ENCODE results near the gene EIF3J. TPM values are rescaled to one million over a fixed set of nuclear protein-coding genes. Genes with fewer than 3 reads are reported as not detected.
"Not testable (repeated sequence)": the region's sequence is repeated elsewhere in the genome, so short reads cannot be mapped to it uniquely, and the experiment has no call there.

Gene EIF3J
- polyA plus RNA-seq, 1 donor: 82.0 TPM

DNA sequence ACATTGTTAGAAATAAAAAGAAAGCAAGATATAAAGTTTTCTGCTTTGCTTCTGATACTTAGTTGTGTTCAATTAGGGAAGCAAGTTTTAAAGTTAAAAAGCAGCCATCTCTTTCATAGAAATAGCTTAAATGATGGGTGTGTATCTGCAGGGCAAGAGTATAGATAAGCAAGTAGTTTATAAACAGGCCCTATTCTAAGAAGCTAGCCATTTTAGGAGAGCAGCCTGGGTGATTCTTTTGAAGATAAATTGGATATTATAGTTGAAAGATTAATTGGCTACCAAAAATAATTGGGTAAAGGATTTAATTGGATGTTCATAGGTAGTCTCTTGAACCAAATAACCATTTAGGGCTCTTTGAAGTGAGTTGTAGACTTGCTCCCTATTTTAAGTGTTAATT lies 5.6 kb downstream of the EIF3J start:
- DNase-seq: no peak

DNA sequence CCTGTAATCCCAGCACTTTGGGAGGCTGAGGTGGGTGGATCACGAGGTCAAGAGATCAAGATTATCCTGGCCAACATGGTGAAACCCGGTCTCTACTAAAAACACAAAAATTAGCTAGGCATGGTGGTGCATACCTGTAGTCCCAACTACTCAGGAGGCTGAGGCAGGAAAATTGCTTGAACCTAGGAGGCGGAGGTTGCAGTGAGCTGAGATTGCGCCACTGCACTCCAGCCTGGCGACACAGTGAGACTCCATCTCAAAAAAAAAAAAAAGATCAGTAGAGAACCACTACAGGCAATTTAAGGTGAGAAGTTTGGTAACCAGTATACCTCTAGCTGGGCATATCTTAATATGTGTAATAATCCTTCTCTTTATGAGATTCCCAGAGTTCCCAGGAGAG lies 7.8 kb downstream of the EIF3J start:
- DNase-seq: not testable (repeated sequence)

DNA sequence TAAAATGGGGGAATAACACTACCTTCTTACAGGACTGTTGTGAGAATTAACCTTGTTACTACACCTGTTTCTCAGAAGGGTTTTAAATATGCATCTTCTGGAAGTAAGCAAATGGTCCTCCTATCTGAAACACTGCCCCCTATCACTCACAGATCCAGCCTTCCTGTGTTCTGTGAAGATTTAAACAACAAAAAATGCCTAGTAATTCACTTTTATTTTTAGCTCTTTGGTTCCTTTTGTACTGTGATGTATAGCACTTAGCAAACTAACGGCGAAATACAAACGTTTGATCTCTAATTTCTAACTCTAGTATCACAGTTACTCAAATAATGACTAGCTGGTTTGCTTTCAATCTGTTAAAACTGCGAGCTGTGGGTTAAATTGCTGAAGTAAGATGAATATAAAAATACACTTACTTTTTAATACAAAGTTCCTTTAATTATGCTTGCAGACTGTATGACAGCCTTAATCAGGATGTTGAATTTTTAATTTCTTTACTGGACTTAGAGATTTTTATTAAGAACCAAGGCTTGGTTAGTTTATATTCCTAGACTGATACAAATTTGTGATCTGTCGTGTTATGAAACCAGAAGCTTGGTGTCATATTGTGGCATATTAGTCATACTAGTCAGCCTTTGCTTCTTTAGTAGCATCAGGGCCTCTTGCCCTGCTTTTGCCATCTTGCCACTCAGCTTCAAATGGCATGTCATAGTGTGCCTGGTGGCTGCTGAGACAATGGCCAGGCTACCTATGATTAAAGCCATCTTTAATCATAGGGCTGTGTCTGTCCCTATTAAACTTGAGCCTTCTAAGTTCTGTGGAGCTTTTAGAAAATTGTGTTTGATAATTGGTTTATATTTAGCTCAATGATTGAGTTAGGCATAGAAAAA lies 9.2 kb downstream of the EIF3J start:
- no peak for DNase-seq

DNA sequence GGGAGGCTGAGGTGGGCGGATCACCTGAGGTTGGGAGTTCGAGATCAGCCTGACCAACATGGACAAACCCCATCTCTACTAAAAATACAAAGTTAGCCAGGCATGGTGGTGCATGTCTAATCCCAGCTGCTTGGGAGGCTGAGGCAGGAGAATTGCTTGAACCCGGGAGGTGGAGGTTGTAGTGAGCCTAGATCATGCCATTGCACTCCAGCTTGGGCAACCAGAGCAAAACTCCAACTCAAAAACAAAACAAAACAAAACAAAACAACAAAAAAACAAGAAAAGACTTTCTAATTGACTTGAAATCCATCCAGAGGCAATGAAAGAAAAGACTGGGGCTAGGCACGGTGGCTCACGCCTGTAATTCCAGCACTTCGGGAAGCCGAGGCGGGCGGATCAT lies 12.2 kb downstream of the EIF3J start:
- not testable (repeated sequence) for DNase-seq

DNA sequence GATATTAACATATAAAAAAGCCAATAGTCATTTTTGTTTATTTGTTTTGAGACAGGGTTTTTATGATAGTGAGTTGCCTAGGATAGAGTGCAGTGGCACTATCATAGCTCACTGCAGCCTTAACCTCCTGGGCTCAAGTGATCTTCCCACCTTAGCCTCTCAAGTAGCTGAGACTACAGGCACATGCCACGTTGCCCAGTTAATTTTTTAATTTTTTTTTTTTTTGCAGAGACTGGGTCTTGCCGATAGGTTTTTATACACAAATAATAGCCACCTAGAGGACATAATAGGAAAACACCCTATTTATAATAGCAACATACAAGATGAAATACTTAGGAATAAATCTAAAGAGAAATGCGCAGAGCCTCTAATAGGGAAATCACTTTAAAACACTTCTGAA lies 13.3 kb downstream of the EIF3J start:
- no peak for DNase-seq

DNA sequence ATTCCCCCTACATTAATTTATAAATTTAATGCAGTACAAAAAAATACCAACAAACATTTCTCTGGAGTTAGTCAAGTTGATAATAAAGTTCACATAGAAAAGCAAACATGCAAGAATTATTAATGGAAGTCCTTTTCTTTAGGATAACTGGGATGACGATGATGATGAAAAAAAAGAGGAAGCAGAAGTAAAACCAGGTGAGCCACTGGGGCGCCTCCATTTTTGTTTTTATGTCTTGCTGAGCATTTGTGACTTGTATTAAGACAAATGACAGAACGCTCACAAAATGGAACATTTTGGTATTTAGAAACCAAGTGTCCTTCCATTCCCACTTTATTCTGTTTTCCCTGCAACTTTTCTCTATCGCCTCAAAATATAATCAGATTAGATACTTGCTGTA lies 13.8 kb downstream of the EIF3J start:
- no peak for DNase-seq

DNA sequence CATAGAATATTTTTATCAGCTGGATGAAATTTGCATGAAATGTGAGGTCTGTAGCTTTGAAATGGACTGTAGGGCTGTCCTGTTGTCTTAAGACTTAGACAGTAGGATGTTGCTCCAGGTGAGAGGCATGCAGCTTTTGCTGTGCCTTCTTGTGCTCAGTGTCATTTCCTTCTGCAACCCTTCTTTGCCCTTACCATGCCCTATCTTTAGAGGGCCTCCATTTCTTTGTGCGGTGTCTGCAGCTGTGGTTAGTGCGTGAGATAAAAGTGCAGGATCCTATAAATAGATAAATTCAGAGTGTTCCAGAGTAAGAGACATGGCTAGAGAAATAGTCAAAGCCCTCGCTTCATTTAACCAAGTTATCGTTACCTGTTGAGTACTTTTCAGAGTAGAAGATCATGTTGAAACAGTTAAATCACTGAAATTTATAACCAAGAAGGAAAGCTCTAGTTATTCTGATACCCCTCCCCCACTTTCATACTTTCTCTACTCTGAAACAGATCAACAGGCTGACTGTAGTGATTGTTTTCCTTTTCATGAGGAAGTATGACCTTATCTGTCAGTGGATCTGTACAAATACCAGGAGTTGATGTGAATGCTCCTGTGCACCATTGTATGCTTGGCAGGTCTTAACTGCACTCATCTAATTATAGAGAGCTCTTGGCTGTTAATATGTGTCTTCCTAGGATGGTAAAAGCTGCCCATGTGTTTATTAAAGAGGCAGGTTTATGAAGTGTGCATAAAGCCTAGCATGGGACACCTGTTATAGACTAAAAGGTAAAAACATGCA lies 18.2 kb downstream of the EIF3J start:
- DNase-seq: no peak

DNA sequence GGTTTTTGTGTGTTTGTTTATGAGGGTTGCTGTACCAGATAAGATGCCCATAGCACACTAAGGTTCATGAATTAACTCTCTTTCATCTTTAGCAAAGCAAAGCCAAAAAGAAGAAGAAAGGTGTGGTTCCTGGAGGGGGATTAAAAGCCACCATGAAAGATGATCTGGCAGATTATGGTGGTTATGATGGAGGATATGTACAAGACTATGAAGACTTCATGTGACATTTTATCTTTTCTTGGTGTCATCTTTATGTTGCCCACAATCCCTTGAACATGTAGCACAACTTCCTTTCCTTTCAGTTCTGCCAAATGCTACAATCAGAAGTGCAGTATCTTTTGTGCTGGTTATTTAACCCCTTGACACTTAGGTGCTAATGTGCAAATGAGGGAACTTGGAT lies 24.0 kb downstream of the EIF3J start:
- not testable (repeated sequence) for DNase-seq

DNA sequence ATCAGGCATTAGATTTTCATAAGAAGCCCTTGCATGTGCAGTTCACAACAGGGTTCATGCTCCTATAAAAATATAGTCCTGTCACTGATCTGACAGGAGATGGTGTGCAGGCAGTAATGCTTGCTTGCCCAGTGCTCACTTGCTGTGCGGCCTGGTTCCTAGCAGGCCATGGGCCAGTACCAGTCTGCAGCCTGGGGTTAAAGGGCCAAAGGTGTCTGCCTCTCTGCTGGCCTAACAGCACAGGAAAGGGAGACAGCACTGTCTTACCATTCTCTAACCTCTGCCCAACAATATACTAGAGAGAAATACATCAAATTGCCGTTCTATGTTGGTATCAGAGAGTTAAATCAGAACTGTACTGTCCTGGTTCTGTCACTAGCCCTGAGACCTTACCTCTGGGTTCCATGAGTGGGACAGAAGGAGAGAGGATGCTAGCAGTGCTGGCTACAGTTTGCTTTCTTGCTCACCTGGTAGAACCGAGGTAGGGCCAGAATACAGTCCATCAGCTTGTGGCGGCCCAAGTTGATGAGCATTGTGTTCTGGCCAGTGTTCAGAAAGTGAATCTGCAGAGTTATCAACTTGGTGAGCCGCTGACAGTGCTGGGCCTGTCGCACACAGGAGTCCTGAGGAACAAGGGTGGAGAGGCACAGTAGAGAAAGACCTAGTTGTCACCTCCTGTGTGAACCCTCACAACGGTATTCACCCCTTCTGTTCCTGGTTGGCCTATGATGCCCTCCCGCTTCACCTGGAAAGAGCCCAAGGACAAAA lies 28.6 kb downstream of the EIF3J start:
- DNase-seq: no peak

DNA sequence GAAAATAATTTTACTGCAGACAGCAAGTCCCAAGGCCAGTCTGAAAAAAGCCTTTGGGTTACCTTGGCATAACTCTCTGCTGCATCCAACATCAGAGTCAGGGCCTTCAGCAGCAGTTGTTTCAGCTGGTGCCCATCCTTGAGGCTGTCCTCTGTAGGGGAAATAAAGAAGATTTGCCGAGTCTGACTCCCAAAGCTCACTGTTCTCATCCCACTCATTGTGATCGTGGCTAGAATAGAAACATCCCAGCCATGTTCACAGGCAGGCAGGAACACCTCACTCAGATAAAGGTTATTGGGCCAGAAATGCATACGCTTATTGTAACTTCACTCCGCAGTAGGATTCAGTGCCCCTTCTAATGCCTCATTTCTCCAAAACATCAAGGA lies 29.2 kb downstream of the EIF3J start:
- no peak for DNase-seq

DNA sequence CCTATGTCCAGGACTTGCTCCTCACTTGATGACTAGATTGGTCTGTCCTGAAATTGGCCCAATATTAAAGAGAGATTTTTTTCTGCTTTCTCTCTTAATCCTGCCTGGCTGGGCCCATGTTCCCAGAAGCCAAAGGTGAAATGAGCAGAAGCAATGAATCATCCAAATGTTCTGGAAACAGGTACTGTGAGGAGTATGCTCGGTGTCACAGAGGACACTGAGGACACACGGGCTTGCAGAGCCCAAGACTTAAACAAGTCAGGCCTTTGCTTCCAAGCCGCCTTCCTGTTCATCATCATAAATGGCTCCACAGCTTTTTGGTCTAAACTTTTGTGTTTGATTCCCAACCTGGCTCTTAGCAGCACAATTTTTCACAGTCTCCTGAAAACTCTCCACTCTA lies 31.4 kb downstream of the EIF3J start:
- DNase-seq: no peak

DNA sequence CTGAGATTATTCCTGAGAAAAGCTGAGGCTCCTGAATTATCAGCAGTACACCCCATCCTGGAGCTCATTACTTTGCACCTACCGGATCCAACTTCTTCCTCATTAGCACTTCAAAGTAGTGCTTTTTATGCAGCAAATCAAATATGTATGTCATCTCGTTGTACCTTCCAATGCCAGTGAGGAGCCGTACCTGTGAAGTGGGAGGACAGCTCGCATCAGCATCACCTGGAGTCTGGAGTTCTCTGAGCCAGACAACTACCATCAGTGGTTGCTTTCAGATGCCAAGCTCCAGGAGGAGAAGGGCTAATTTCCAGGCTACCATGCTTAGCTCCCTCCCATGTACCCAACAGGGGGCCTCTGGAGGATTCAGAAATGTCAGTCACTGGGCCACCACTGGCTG lies 32.4 kb downstream of the EIF3J start:
- no peak for DNase-seq

DNA sequence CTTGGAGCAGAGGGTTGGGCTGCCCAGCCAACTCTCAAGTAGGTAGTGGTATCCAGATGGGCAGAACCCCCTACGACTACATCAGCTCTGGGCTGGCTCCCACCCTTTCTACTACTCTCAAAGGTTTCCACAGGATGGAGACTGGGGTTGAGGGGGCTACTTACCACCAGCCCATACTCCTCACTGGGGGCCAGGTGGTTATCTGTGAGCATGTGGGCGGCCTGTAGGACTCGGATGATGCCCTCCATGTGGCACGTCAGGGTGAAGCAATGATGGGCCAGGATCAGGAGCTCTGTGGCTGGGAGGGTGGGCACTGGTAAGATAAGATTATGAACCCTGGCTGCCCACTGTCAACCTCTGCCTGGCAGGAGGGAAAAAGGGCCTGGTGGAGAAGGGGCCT lies 33.4 kb downstream of the EIF3J start:
- no peak for DNase-seq

DNA sequence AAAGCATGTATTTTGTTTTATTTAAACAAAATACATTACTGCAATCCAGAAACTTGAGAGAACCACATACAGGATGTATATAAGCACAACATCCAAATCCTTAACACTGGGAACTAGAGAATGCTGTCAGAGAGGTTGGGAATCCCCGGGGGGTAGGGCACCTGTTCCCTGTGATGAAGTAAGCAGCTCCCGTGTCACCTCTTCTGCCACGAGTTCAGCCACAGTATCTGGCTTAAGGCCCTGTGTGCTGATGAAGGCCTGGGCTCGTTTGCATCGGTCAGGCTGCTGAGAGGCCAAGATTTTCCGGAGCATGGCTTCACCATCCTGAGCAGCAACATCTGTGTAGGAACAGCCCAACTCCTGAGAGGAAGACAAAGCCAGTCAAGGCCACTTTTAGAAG lies 36.4 kb downstream of the EIF3J start:
- no peak for DNase-seq

DNA sequence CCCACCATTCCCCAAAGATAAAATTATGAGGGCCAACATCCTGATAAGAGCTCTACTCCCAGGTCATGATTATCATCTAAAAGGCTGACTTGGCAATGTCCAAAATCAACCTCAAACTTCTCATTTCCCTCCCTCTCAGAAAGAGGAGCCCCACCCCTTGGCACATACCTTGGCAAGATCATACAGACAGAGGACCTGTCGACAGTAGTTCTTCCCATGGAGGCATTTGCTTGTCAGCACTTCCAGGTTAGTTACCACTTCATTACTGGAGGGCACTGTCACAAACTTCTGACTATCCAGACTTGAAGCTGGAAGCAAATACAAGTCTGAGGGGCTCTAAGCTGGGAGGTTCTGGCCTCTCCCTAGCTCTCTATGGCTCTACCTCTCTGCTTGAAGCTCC lies 37.8 kb downstream of the EIF3J start:
- no peak for DNase-seq

DNA sequence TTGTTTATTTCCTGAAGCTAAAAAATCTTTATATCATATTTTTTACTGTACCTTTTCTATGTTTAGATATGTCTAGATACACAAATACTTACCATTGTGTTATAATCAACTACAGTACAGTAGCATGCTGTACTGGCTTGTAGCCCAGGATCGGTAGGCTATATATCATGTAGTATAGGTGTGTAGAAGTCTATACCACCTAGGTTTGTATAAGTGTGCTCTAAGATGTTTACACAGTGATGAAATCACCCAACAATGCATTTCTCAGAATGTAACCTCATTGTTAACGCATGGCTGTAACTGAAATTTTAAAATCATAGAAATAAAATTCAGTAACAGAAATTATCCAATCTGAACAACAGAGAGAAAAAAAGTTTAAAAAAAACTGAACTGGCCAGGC lies 43.2 kb downstream of the EIF3J start:
- no peak for DNase-seq

DNA sequence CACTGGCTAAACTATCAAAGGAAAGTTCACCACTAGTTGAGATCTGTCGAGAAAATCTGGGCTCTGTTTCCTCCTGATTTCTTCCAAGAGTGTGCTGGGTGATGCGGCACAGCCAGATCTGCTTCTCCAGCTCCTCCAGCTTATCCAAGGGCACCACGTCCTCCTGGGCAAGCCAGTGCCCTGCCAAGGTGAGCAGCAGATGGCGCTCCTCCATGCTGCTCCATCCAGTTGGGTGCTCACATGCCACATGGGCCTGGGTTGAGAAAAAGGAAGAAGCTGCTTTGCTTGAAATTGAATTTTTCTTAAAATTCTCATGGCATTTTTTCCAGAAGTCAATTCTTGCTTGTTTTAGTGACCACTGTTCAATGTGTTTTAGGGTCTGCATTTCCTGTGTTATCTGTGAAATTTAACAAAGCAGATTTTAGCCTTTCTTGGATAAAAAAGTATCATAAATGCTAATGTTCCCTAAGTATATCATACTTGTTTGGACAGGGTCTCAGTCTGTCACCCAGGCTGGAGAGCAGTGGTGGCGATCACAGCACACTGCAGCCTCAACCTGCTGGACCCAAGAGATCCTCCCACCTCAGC lies 47.3 kb downstream of the EIF3J start:
- DNase-seq: no peak

DNA sequence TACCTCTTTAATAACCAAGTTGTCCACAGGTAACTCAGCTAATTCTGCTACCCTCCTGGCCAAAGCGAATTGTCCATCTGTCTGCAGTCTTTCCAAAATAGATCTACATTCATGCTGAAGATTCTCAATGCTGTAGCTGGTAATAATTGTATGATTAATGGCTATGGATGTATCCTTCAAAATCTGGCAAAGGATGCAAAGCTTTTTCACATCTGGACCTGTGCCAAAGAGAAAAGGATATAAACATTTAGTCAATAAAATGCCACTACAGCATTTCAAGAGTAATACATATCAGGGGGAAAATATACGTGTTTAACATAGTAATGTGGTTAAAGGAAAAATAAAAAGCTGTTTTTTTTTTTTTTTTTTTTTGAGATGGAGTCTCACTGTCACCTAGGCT lies 48.7 kb downstream of the EIF3J start:
- no peak for DNase-seq

DNA sequence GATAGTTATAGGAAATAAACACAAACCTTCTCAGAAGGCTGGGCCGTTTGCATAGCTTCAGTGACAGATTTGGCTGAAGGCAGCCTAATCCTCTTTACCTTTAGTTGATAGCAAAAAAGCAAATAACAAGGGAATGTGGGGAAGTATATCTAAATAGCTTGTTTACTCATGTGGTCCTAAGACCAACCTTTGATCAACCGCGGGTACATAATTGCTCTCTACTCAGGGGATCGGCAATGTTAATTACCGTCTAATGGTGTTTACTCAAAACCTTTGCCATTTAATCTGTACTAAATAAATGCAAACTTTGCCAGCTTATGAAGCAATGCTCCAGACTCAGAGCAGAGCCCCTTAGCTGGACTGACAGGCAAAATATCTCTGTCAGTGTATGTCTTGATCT lies 51.6 kb downstream of the EIF3J start:
- DNase-seq: no peak

DNA sequence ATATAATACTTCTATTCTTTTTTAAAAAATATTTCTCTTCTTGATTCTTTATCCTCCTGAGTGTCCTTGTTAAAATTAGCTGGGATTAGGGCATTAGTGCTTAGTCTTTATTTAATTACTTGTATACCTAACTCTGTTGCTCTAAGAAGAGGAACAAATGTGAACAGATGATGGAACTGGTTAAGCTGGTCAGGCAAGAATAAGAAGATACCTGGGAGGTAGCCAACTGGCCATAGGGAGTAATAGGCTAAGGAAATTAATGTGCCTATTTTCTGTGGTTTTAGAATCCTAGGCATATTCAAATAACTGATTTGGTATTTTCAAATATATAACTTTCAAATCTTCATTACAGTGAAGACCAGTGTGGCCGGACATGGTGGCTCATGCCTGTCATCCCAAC lies 54.4 kb downstream of the EIF3J start:
- no peak for DNase-seq

DNA sequence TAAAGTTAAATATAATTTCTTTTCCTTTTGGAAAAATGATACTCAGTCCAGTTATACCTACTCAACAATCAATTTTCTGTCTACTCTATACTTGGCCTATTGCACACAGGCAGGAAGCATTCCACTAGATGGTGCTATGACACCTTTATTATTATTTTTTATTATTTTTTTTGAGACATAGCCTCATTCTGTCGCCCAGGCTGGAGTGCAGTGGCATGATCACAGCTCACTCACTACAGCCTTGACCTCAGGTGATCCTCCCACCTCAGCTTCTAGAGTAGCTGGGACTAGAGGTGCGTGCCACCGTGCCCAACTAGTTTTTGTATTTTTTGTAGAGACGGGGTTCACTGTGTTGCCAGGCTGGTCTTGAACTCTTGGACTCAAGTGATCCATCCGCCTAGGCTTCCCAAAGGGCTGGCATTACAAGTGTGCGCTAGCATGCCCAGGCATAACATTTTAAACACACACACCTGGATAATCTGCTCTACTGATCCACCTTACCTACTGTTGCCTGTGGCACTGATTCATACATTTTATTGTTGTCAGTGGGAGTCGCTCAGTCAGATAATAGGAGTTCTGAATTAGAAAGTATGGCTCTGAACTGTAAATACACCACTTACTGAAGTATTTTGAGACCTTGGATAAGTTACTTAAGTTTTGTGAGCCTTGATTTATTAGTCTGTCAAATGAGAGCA lies 56.2 kb downstream of the EIF3J start:
- DNase-seq: no peak

DNA sequence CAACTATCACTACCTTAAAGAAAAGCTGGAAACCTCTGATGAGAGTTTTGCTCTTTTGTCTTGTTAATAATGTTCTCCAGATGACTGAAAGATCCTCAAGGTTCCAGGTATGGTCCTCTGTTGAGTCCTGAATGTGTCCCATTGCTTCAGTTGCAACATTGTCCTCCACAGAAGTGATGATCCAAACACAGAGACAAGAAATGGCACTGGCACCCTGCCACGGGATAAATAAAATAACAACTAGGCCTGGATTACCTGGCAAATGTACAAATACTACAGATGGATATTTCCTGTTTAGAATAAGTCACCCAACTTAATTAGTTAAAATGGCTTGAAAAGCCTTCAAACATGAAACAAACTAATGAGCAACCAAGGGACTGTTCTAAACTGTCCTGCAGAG lies 58.3 kb downstream of the EIF3J start:
- DNase-seq: no peak
